Fibroblast of peridontal ligament (primary cell): ENCODE measurements around the gene CAP1.

Experiments used
- DNase-seq: peaks from one replicate; pipeline ENCODE4 v3.0.0-alpha.2; 2010; ENCODE audit errors: extremely low read depth

Gene CAP1

GRCh38 chr1:40095806-40096205, 55.3 kb downstream of the CAP1 start:
- no peak for DNase-seq

DNA sequence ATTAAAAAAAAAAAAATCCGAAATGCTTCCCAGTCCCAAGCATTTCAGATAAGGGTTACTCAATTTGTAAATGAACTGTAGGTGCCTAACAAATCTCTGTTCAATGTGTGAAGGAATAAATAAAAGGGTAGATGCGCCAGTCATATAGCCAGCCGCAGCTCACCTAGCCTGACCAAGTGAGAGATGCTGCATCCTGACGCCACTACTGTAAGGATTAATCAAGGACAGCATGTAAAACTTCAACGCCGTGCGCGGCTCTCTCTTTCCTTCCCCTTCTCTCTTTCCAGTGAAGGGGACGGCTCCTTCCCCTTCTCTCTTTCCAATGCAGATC, 56.1 kb downstream of the CAP1 start:
- DNase-seq: no peak

GRCh38 chr1:40096977-40097782, 56.7 kb downstream of the CAP1 start, which contains the start of gene PPT1:
Gene PPT1, minus strand, starts transcription at chr1:40097252. Its CDS starts 14 bp downstream, at chr1:40097238.
- peak; percentile 58 for DNase-seq

DNA sequence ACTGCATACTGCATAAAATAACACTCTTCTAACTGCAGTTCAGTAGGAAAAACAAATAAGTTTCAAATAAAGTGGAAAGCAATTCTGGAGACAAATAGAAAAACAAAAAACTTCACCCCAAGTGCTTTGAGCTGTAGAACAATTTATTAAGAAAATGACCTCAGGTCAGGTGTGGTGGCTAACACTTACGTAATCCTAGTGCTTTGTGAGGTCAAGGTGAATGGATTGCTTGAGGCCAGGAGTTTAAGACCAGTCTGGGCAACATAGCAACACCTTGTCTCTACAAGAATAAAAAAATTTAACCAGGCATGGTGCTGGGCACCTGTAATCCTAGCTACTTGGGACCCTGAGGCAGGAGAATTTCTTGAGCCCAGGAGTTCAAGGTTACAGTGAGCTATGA, 61.5 kb downstream of the CAP1 start:
- no peak for DNase-seq

DNA sequence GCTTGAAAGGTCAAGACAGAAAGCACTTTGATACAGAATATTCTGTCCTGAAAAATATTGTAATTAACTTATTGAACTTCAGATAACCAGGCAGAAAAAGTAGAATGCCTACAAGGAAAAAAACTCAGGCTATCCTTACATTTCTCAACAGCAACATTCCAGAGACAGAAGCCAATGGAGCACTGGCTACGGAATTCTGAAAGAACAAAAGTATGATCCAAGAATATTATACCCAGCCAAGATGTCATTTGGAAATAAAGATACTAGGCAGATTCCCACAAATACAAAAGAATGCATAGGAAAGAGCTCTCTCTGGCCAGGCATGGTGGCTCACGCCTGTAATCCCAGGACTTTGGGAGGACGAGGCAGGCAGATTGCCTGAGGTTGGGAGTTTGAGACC, 62.4 kb downstream of the CAP1 start:
- DNase-seq: no peak

GRCh38 chr1:40105028-40105427, 64.5 kb downstream of the CAP1 start:
- DNase-seq: no peak

DNA sequence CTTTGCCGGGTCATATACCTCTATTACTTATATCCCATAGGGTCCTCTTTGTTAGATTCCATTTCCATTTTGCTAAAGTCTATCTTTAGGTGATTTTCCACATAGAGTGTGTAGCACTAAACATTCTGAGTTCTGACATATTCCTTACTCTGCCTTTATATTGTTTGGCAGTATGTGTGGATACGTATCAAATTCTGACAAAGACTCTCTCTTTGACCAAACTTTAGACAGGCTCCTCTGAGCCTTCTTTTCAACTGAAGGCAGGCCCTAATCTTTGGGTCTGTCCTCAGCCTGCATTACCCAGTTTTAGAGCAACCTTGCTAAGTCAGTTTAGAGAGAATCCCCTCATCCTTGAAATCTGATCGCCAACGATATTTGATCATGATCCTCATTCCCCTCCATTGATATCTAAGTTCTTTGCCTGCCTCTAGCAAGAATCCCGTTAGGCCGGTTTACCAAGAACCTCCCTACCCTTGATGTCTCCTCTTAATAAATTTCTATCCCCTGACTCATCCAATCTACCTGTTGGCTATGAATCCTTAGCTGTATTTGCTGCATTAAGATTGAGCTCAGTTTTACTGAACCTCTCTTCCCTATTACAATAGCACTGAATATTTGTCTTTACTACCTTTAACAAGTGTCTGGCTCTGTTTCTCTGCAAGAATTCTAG, 66.9 kb downstream of the CAP1 start:
- no peak for DNase-seq

- DNase-seq: no peak
Observed at GRCh38 chr1:40110389-40110788, 69.9 kb downstream of the CAP1 start.

- DNase-seq: no peak
Observed at GRCh38 chr1:40114400-40114799, 73.9 kb downstream of the CAP1 start.

- no peak for DNase-seq
Observed at GRCh38 chr1:40120128-40120527, 79.6 kb downstream of the CAP1 start.
